Activated gamma-delta T cell (primary cell): ENCODE data around the gene YIPF1.
A peak's percentile ranks its signal among the peaks of the same experiment; 100 is the strongest.

ENCODE experiments used
- DNase-seq: peaks from one replicate; lab custom pipeline; 2025; lab: John Stamatoyannopoulos, UW
- total RNA-seq, 2 donors: gene quantifications; one replicate each; lab custom pipeline; 2026; lab: John Stamatoyannopoulos, UW

Gene YIPF1
- 23.7 to 30.7 reads per million in 2 donors for total RNA-seq

DNA sequence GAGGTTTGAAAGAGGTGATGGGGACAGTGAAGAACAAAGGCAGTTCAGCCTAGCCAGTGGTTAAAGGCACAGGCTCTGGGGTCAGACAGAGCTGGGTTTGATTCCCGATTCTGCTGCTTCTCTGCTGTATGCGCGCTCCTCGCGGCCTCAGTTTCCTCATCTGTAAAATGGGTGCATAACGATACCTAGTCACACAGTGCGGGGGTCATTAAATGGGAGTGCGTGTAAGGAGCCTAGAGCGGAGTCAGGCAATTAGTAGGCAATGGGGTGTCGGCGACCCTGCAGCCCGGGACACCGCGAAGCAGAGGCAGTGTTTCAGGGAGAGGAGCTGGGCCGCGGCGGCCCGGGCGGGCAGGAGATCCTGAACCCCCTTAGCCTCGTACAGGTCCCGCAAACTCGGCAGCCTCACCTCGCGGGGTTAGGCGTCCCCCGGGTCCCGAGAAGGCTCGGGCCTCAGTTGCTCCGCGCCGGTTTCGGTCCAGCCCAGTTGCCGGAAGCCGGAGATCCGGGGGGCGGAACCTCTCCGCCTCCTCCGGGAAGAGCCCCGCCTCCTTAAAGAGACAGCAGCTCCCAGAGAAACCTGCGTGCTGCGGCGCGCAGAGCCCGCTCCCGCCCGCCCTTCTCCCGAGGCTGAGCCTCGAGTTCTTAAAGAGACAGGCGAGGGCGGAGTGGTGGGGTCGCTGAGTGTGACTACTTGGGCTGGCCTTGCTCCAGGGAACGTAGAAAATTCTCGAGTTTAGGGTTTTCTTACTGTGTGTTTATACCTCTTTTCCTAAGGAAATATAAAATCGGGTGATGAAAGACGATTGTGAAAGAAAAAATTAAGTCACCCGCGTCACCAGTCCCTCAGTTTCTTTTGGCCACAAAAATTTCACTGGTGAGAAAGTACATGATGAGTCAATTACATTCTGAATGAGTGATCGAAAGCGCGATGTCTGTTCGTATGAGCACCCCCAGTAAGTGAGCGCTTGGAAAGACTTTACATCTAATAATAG lies at the start of gene YIPF1:
YIPF1 (minus strand) TSS at position 494 of the 995 bp plus-strand sequence. CDS start 860 bp downstream, outside the sequence.
- DNase-seq: peak; percentile 68

DNA sequence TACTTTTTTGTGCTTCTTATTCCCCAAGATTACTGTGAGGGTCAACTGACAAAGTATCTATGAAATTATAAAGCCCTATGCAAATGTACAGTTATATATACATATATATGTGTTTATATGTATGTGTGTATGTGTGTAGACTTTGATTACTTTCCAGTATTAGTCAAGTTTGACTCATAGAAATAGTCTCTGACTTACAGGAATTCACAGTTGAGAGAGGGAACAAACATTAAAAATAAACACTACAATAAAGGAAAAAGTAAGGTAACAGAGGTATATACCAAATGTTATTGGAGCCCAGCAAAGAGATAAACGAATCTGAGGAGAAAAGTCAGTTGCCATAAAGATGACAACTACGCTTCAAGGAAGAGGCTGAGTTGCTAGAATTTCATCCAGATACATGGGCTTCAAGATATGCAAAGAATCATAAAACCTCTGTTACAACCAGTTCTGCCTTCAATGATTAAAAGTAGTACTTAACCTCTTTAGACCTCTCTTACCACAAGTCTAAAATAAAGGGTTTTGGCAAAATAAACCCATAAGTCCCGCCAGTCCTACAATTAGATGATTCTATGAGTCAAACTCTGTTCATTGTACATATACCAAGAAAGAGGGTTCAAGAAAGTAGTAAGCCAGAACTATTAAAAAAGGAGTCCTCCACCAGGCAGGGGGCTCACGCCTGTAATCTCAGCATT lies 48.7 kb upstream of the YIPF1 start:
- DNase-seq: no peak

- no peak for DNase-seq
These were observed 46.8 kb upstream of the YIPF1 start for GRCh38 chr1:53936430-53936829.

DNA sequence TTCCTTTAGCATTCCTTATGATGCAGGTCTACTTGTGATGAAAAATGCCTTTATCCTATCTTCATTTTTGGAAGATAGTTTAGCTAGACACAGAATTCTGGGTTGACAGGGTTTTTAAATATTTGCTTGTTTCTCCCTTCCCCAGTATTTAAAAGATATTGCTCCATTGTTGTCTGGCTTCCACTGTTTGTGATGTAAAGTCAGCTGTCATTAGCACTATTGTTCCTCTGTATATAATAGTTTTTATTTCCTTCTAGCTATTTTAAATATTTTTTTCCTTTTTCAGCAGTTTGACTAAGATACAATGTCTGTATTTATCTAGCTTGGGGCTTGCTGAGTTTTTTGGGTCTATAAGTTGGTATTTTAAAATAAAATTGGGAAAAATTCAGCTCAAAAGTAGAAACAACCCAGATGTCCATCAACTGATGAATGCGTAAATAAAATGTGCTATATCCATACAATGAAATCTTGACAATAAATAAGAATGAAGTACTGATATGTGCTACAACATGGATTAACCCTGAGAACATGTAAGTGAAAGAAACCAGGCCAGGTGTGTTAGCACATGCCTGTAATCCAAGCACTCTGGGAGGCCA lies 44.7 kb upstream of the YIPF1 start:
- DNase-seq: no peak

GRCh38 chr1:53931523-53931922 lies 41.9 kb upstream of the YIPF1 start:
- DNase-seq: no peak

- no peak for DNase-seq
These were observed 41.3 kb upstream of the YIPF1 start for GRCh38 chr1:53930932-53931331.

DNA sequence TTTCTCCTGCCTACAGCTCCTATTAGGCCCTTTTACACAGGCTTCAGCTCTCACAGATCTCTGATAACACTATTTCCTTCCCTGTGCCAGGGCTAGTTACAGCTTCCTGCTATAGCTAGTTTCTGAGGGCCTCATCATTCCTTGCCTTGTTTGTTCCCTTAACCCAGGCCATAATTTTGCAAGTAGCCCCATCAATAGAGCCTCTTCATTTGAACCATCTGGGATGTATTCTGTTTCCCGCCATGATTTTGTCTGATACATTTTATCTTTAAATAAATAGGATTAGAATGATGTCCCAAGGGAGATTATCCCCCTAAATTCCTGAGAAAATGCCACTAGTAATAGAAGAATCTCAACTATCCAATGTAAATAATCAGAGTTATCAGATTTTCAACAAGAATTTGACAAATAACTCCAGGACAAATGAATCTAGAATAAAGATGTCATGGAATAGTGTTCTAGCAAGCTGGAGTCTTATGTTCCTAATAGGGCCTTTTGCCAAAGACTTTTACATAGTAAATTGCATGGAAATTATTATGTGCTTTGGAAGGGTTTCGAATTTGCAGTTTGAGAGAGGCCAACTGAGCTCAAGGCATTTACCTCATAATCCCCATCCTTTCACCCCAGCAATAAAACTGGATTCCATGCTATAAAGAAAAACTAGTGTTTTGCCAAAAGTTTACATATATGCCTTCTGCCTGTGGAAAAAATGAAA lies 39.8 kb upstream of the YIPF1 start:
- no peak for DNase-seq

- no peak for DNase-seq
These were observed 37.8 kb upstream of the YIPF1 start for GRCh38 chr1:53927376-53927881.

DNA sequence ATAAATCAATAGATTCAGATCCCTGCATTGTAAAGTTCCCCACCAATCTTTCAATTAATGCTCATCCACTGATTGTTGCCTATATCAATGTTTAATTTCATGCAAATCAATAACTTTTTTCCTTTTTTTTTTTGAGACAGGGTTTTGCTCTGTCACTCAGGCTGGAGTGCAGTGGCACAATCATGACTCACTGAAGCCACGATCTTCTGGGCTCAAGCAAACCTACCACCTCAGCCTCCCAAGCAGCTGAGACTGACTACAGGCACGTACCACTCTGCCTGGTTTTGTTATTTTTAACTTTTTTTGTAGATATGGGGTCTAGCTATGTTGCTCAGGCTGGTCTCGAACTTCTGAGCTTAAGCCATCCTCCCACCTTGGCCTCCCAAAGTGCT lies 30.1 kb upstream of the YIPF1 start:
- DNase-seq: no peak

DNA sequence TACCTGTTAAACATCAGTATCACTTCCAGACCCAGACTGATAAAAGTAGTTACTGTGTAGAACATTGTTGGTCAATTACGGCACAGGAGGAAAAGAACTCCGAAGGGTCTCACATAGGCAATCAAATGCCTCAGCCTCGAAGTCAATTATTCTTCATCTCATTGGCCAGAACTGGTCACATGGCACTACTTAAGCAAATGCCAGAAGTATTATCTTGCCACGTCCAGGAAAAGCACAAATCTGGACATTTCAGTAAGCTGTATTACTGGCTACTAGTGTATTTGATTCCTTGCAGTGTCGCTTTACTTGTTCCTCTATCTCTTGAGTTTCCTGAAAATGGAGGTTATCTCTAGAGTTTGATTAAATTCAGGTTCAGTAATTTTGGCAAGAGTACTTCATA lies 28.7 kb upstream of the YIPF1 start:
- no peak for DNase-seq

GRCh38 chr1:53913352-53914033 lies 23.9 kb upstream of the YIPF1 start:
- no peak for DNase-seq

- no peak for DNase-seq
These were observed 21.8 kb upstream of the YIPF1 start for GRCh38 chr1:53911442-53911841.

GRCh38 chr1:53909946-53910345 lies 20.3 kb upstream of the YIPF1 start:
- DNase-seq: no peak

DNA sequence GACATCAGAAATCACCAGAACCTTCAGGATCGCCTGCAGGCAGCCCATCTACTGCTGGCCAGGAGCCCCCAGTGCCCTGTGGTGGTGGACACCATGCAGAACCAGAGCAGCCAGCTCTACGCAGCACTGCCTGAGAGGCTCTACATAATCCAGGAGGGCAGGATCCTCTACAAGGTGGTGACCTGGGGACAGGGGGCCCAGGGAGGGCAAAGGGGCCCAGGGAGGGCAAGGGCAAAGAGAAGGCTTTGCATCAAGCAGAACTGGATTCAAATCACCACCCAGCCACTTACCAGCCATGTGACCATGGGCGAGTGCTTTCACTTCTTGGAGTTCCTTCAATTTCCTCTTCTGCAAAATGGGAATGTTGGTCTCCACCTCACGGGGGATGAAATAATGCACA lies 16.5 kb upstream of the YIPF1 start:
- no peak for DNase-seq

GRCh38 chr1:53905509-53905908 lies 15.9 kb upstream of the YIPF1 start:
- no peak for DNase-seq

DNA sequence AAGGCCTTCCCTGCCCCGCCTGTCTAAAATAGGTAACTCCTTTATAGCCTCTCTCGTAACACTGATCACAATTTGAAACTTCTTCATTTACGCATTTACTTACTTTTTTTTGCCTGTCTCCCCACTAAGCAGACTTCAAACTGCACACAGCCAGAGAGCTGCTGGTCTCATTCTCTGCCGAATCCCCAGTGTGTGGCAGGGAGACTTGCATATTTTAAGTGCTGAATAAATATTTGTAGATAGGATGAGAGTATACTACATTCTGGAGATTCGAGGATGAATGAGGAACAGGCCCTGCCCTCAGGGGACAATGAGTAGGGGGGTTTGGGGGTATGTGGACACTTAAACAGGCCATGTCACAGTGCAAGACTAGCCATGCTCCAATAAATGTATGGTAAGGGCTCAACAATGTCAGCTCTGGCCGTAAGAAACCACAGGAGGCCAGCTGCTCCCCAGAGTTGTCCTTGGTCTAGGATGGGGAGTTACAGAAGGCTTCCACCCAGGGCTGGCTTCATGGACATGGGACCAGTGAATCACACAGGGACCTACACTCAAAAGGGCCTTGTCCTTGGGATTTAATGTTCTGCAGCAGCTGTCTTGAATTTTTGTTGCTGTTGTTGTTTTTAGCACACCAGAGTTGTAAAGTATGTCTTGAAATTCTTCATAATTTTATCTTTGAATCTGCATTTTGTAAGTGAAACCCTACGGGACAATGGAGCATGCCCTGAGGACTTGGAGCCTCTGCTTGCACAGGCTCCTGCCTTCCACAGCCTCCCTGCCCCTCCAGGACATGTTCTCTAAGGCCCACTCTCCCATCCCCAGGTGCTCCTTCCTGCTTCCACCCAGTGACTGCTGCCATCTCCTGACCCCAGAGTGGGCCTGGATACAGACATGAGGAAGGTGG lies 12.9 kb upstream of the YIPF1 start:
- no peak for DNase-seq

DNA sequence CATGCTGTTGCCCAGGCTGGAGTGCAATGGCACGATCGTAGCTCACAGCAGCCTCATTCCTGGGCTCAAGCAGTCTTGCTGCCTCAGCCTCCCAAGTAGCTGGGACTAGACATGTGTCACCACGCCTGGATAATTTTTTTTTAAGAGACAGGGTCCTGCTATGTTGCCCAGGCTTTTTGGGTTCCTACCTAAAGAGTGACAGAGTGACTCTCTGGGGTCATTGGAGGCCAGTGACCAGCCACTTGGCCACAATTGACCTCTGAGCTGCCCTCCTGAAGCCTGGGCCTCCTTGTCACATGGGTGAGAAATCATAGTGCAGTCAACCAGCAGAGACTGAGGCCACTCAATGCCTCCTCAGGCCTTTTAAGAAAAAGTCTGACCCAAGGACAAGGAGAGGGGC lies 10.1 kb upstream of the YIPF1 start:
- DNase-seq: no peak

GRCh38 chr1:53899206-53899628 lies 9.6 kb upstream of the YIPF1 start:
- DNase-seq: no peak

GRCh38 chr1:53896635-53897229 lies 7.1 kb upstream of the YIPF1 start:
- DNase-seq: no peak

DNA sequence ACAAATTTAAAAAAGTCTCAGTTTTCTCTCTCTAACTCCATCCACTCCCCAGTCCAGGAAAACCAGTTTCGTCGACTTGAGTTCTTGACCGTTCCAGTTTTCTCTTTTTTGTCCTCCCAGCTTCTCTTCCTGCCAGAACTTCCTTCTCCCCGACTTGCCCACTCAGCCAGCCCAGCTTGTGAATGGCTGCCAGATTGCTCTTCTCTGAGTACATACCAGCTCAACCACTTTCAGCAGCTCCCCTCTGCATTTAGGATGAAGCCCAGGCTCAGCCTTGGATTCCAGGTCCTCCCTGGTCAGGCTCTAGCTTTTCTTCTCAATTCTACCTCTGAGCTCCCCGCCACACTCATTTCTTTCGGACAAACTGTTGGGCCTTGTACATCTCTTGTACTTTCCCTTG lies 5.8 kb upstream of the YIPF1 start:
- DNase-seq: no peak
